Cardiac septum (tissue), 1 donor: ENCODE data around the gene CXCL12. TPM values are rescaled to one million over a fixed set of nuclear protein-coding genes. Genes with fewer than 3 reads are reported as not detected.

Source experiments
- DNase-seq: peaks from one replicate; pipeline ENCODE4 v3.0.0-alpha.2; 2020; ENCODE audit warnings: low spot score
- intact Hi-C: fragments of 100-400 bp; cut with DNase I; formaldehyde crosslinking; loops from one replicate; pipeline ENCODE4 v1.14.0; 2022
- total RNA-seq: library from RNA; stranded (reverse); fragmentation: NEBNext Ultra II Directional; extraction: Animal tissue kit (Norgen Biotek cat#: 25700); gene quantifications from one replicate; pipeline ENCODE4 v1.2.1, GENCODE V29; 2021
- donor health status: DM: no; HTN: no; CAD: no.

CXCL12 gene
- total RNA-seq, 1 donor from 2014 or later = 121 TPM

DNA sequence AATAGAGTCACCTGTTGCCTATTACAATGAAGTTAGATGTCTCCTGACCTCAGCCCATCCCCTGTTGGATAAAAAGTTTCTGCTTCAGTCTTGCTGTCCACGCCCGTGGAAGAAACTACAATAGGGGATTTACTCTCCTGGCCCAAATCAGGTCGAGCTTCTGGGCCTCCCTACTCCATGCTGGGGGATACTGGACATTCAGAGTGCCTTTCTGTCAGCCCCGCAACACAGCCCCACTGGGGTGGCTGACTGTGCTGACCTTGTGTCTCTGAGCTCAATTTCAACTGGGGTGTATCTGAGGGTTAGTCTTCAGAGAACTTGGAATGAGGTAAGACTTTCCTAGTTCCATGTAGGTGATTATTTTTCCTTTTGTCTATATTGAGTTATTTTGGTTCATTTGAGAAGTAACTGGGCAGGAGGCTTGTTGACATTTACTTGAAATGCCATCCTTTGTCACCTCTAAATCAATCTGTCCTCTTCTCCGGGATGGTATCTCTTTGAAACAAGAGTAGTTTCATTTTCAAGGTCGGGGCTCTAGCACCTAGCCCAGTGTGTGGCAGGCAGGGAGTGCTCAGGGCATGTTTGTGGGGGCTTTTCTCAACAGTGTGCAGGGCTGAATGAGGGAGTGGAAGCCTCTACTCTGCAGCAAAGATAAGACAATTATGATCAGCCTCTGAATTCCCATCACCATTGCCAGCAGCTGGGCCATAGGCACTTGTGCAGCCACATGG, 17.7 kb upstream of the CXCL12 start:
- intact Hi-C loops = no loop called here
- DNase-seq = peak; percentile 35

- DNase-seq = no peak
- intact Hi-C loops = no loop called here
These were observed 15.6 kb upstream of the CXCL12 start for GRCh38 chr10:44400541-44400940.

DNA sequence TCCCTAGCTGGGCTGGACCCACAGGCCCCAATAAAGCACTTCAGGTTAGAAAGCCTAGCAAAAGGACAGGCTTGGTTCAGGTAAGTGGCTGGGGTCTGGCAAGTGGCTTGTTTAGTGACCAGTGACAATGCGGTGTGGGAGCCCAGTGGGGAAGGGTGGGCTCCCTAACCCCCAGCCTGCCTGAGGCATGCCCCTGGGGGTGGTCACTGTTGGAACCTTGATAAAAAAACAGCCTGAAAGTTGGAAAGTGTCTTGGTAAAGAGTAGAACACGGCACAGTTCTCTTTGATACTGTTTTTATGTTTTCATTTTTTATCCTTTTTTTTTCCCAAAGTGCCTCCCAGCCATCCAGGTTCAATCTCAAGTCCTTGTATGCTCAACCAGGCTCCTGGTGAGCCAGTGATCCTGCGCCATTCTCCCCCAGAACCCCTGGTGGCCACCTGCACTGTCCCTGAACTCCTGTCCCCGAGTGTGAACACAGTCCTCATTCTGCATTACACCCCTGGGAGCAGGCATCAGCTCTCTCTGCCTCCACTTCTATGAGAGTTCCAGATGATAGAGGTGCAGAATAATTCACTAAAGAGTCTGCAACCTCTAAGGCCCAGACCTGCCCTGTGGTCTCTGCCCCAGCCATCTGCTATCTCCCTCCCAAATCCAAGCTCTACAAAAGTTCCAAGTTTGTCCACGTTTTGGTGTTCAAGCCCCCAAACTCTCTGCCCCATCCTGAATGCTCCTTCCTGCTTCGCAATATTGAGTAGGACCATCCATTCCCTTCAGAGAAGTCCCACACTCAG, 15.0 kb upstream of the CXCL12 start:
- intact Hi-C loops = no loop called here
- DNase-seq = peak; percentile 61

- intact Hi-C loops = no loop called here
- DNase-seq = peak; percentile 24
These were observed 14.1 kb upstream of the CXCL12 start for GRCh38 chr10:44398747-44399658.

DNA sequence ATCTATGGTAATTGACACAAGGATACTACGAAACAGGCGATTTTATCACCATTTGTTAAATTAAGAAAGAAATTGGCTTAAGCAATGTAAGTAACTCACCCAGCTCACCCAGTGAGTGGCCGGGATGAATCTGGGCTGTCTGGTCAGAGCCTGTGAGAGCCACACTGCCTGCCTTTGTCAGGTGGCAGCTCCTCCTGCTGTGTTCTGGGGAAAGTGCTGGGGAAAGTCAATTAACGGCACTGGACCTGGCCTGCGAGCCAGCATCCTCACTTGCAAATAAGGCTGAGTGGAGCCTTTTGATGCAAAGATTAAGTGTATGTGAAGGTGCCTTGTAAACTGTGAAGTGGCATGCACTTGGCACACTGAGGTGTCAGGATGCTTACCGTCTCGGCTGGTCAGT, 13.4 kb upstream of the CXCL12 start:
- intact Hi-C loops = no loop called here

DNA sequence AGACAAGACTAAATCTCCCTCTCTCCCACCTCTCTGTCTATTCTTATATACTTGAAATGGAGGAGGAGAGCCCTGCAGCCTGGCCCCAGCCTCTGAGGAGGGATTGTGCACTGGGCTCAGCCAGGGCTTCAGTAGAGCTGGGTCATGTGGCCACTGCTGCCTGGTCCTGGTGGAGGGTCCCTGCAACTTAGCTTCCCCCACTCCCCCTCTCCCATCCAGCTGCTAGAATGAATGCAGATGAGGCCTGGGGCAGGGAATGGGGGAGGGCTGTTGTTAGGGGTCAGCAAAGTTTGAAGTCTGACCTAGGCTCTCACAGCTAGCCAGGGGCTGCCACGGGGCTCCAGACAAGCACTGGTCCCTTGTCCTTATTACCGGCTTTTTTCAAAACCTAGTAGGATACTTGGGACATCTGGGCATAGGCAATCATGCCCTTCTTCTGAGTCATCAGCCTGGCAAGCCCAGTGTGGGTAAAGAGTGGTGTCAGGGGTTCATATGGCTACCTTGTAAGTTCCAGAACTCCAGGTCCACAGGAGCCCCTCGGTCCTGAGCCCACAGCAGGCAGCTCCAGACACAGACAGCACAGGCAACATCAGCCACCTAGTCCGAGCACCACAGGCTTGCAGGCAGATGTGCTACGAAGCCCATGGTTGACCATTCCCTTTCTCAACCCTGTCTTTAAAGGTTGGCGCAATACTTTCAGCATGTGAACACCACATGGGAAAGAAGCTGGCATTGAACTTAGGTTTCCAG, 12.8 kb upstream of the CXCL12 start:
- intact Hi-C loops = no loop called here
- peak; percentile 63 for DNase-seq

More for the DNA sequence above, 13.4 kb upstream of the CXCL12 start:
- DNase-seq = peak; percentile 24

- DNase-seq = peak; percentile 53
- intact Hi-C loops = no loop called here
These were observed 11.8 kb upstream of the CXCL12 start for GRCh38 chr10:44396671-44397191.

GRCh38 chr10:44395902-44396670, 11.2 kb upstream of the CXCL12 start:
- intact Hi-C loops = no loop called here
- peak; percentile 63 for DNase-seq

DNA sequence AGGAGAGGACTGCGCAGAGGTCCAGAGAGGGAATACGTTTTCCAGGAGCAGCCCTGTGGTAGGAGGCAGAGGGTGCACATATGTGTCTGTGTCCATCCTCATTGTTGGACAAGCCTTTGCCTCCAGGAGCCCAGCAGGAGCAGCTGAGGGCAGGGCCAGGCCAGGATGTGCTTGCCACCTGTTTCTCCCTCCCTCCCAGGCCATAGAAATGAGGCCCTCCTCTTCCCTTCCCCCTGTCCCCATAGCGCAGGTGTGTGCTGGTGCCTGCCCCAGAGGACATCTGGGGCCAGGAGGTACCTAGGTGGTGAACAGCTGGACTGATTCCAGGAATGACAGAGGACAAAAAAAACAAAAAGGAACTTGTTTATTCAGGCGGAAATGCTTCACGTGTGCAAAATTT, 10.5 kb upstream of the CXCL12 start:
- peak; percentile 49 for DNase-seq
- intact Hi-C loops = no loop called here

DNA sequence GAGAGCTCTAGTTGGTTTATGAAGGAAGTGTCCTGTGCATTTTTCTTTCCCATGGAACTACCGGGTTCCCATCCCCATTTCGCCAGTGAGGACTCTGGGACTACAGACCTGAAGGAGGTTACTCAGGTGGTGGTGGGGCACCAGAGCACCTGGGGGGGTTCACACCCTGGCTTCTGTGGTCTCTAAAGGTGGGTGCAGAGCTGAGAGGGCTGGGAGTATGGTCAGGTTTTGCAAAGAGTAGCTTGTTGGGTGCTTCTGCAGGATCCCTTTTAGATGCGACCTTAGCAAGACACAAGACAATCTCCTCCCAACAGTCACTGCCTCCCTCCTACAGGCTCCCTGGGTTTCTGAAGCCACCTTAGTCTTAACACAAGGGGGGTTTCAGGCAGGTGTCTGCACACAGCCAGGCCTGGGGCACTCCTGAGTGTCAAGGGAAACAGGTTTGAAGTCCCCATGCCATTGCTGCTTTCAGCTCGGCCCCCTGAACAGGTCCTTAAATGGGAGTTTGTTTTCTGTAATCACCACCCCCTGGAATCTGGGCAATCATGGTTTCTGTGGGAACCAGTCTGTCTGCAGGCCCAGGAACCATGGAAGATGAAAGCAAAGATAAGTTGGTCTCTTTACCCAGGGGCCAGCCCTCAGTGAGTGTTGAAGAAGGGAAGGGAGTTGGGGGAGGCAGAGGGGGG, 9.9 kb upstream of the CXCL12 start:
- intact Hi-C loops = no loop called here
- peak; percentile 41 for DNase-seq

GRCh38 chr10:44393834-44394547, 9.1 kb upstream of the CXCL12 start:
- intact Hi-C loops = loop anchor here (2.0 kb wide), 1 partner anchor 471 kb away; no protein-coding TSS in a partner anchor

DNA sequence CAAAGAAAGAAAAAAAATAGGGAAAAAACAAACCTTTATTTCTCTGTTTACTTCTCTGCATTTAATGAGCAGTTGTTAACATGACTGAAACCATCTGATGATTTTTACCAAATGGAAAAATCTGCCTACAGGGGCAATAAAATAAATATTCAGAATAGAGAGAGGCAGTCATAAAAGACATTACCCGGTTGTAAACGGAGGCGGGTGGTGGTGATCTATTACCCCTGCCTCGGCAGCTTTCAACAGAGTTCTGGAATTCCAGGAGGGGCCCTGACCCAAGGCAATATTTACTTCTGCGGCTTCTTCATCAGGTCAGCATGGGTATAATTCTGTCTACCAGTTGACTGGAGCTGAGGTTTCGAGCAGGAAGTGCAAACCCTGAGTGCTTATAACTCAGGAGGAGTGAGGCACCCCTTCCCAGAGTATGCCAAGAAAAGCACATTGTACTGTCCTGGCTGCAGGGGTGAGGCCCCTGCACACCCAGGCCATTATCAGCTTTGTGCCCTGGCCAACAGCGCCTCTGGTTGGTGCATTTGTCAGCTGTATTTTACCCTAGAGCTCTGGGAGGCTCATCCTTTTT, 8.2 kb upstream of the CXCL12 start:
- peak; percentile 60 for DNase-seq
- intact Hi-C loops = loop anchor here (2.0 kb wide), 1 partner anchor 472 kb away; no protein-coding TSS in a partner anchor

More at GRCh38 chr10:44393834-44394547, 9.1 kb upstream of the CXCL12 start:
- DNase-seq = peak; percentile 74

- no peak for DNase-seq
- intact Hi-C loops = loop anchor here (2.0 kb wide), 1 partner anchor 472 kb away; no protein-coding TSS in a partner anchor
These were observed 7.5 kb upstream of the CXCL12 start for GRCh38 chr10:44392420-44392819.

- DNase-seq = peak; percentile 53
- intact Hi-C loops = loop anchor here (2.0 kb wide), 1 partner anchor 473 kb away; no protein-coding TSS in a partner anchor
These were observed 7.1 kb upstream of the CXCL12 start for GRCh38 chr10:44391981-44392380.

- intact Hi-C loops = no loop called here
- peak; percentile 5 for DNase-seq
These were observed 5.7 kb upstream of the CXCL12 start for GRCh38 chr10:44390585-44391072.

DNA sequence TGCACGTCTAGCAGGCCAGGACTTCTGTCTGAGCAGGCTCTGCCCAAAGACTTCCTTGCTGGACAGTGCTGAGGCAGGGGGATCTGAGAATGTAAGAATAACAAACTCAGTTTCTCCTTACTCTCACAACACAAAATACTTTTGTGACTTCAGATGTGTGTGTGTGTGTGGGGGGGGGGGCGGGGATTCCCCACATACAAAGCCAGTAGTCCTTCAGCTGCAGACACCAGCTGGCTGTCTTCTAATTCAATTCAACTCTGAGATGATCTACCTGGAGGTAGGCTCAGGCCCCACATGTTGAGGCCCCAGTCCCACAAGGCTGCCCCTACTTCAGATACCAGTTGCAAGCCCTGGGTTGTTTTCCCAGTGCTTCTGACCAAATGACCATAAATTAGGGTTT, 4.7 kb upstream of the CXCL12 start:
- DNase-seq = no peak
- intact Hi-C loops = loop anchor here (10.0 kb wide), 3 partner anchors 335 to 575 kb away; no protein-coding TSS in a partner anchor
